Measurements from ENCODE around the gene NEK7. TPM values are rescaled to one million over a fixed set of nuclear protein-coding genes. Genes with fewer than 3 reads are reported as not detected.

The NEK7 gene
- total RNA-seq, 1 donor from 2014 or later: 34.7 TPM

DNA sequence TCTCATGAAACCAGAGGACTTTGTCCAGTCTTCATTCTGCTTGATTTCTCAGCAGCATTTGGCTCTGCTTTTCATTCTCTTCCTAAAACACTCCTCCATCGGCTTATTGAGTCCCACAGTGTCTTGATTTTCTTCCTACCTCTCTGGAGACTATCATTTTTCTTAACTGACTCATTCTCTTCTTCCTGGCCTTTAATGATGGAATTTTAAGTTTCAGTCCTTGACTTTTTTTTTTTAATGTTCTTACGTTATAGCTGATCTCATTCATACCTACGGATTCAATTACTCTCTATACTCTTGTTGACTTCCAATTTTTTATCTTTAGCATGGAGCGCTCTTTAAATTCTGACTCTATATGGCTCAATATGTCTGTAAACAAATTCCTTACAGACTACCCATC, 111.1 kb downstream of the NEK7 start:
- no peaks in the 10 kb centered on the region for H3K36me3 Mint-ChIP-seq
- no peak overlapping the region for H3K4me3 ChIP-seq
- H3K9me3 ChIP-seq (ENCODE audit: low read depth): no peaks in the 10 kb centered on the region
- H3K4me1 ChIP-seq: peaks cover 6% of the 10 kb centered on the region
- no peak overlapping the region for H3K9ac ChIP-seq
- H3K9me3 Mint-ChIP-seq: no peaks in the 10 kb centered on the region
- H3K27ac ChIP-seq: no peak overlapping the region
- H3K4me2 ChIP-seq: no peak overlapping the region
- no peaks in the 10 kb centered on the region for H3F3A ChIP-seq (ENCODE audit: low read depth)
- no peaks in the 10 kb centered on the region for H3K27me3 Mint-ChIP-seq (ENCODE audit: insufficient read depth, low read depth)
- no peak overlapping the region for H2AFZ ChIP-seq (replicated peaks)
- no peak overlapping the region for H3K27ac Mint-ChIP-seq
- TF ChIP-seq, protein P1, sequence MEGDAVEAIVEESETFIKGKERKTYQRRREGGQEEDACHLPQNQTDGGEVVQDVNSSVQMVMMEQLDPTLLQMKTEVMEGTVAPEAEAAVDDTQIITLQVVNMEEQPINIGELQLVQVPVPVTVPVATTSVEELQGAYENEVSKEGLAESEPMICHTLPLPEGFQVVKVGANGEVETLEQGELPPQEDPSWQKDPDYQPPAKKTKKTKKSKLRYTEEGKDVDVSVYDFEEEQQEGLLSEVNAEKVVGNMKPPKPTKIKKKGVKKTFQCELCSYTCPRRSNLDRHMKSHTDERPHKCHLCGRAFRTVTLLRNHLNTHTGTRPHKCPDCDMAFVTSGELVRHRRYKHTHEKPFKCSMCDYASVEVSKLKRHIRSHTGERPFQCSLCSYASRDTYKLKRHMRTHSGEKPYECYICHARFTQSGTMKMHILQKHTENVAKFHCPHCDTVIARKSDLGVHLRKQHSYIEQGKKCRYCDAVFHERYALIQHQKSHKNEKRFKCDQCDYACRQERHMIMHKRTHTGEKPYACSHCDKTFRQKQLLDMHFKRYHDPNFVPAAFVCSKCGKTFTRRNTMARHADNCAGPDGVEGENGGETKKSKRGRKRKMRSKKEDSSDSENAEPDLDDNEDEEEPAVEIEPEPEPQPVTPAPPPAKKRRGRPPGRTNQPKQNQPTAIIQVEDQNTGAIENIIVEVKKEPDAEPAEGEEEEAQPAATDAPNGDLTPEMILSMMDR (IDR thresholded peaks at IDR 0.05): no peak
- TF ChIP-seq EZH2phosphoT487 (IDR thresholded peaks at IDR 0.05): no peak
- no peak for TF ChIP-seq EZH2 (IDR thresholded peaks at IDR 0.05)
- H3K27me3 ChIP-seq: no peaks in the 10 kb centered on the region
- H3K36me3 ChIP-seq: no peaks in the 10 kb centered on the region
- DNase-seq (ENCODE audit: low spot score): no peak
- H3K79me2 ChIP-seq (ENCODE audit: low read depth): no peaks in the 10 kb centered on the region
- no peaks in the 10 kb centered on the region for H4K20me1 ChIP-seq (ENCODE audit: low read depth)
- H3K4me3 Mint-ChIP-seq: no peak overlapping the region
- peaks cover 4% of the 10 kb centered on the region for H3K4me1 Mint-ChIP-seq

DNA sequence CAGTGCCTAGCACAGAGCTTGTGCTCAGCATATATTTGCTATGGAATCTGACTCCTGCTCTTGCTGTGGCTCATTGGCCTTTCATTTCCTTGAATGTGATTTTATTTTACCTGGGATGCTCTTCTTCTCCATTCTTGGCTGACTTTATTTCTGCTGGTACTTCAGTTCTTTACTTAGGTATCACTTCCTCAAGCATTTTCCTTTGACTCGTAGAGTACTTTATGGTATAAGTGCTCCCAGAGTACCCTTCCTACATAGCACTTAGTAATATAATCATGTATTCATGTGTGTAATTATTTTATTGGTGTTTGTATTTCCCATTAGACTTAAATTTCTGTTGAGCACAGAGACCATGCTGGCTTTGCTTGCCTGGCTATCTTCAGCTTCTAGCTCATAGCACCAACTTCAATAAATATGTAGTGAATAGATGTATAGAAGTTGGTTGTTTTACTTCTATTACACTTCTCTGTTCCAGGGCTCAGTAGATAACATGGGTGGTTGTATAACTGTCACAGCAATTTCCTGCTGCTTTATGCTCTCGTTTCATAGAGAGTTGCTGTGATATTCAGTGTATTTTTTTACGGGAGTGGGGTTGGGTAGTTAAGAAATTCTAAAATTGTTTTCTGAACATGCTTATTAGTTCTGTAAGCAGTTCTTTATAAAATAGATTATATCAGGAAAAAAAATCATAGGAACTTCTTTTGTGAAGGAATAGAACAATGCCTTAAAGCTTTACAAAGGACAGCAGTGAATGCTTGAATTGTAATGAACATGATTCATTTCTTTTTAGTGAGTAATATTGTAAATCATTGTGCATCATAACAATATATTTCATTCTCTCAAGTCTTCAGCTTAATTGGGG, 112.2 kb downstream of the NEK7 start:
- Histone ChIP-seq H4K20me1 (ENCODE audit: low read depth) (no peaks in the 10 kb centered on the region), H3K9me3 (ENCODE audit: low read depth) (no peaks in the 10 kb centered on the region), H3F3A (ENCODE audit: low read depth) (no peaks in the 10 kb centered on the region), H3K4me3 (no peak overlapping the region), H3K9ac (no peak overlapping the region), H3K27me3 (no peaks in the 10 kb centered on the region), H3K36me3 (no peaks in the 10 kb centered on the region), H3K4me2 (no peak overlapping the region), H3K79me2 (ENCODE audit: low read depth) (no peaks in the 10 kb centered on the region), H3K4me1 (peaks cover 6% of the 10 kb centered on the region), H2AFZ (replicated peaks) (no peak overlapping the region), H3K27ac (no peak overlapping the region)
- Mint-ChIP-seq H3K4me1 (peaks cover 4% of the 10 kb centered on the region), H3K36me3 (no peaks in the 10 kb centered on the region), H3K9me3 (no peaks in the 10 kb centered on the region), H3K27ac (no peak overlapping the region), H3K4me3 (no peak overlapping the region), H3K27me3 (ENCODE audit: insufficient read depth, low read depth) (no peaks in the 10 kb centered on the region)
- no peak for DNase-seq (ENCODE audit: low spot score)
- TF ChIP-seq EZH2phosphoT487 (IDR thresholded peaks at IDR 0.05): no peak
- TF ChIP-seq, protein P1 (IDR thresholded peaks at IDR 0.05): no peak
- no peak for TF ChIP-seq EZH2 (IDR thresholded peaks at IDR 0.05)

GRCh38 chr1:198269646-198269940, 112.8 kb downstream of the NEK7 start:
- no peak overlapping the region for H3K4me3 ChIP-seq
- no peaks in the 10 kb centered on the region for H3K9me3 ChIP-seq (ENCODE audit: low read depth)
- H3K27me3 ChIP-seq: no peaks in the 10 kb centered on the region
- no peak overlapping the region for H3K4me2 ChIP-seq
- no peaks in the 10 kb centered on the region for H3K36me3 ChIP-seq
- H2AFZ ChIP-seq (replicated peaks): no peak overlapping the region
- Mint-ChIP-seq H3K27me3 (ENCODE audit: insufficient read depth, low read depth) (no peaks in the 10 kb centered on the region), H3K36me3 (no peaks in the 10 kb centered on the region), H3K9me3 (no peaks in the 10 kb centered on the region), H3K4me3 (no peak overlapping the region), H3K4me1 (peaks cover 4% of the 10 kb centered on the region), H3K27ac (no peak overlapping the region)
- TF ChIP-seq, protein P1 (IDR thresholded peaks at IDR 0.05): no peak
- TF ChIP-seq EZH2phosphoT487 (IDR thresholded peaks at IDR 0.05): no peak
- TF ChIP-seq EZH2 (IDR thresholded peaks at IDR 0.05): no peak
- H3K27ac ChIP-seq: no peak overlapping the region
- H3K9ac ChIP-seq: no peak overlapping the region
- peaks cover 3% of the 10 kb centered on the region for H3K4me1 ChIP-seq
- H3K79me2 ChIP-seq (ENCODE audit: low read depth): no peaks in the 10 kb centered on the region
- no peaks in the 10 kb centered on the region for H4K20me1 ChIP-seq (ENCODE audit: low read depth)
- no peak for DNase-seq (ENCODE audit: low spot score)
- H3F3A ChIP-seq (ENCODE audit: low read depth): no peaks in the 10 kb centered on the region
